ENCODE results near the gene ARHGEF10L.

Gene ARHGEF10L

DNA sequence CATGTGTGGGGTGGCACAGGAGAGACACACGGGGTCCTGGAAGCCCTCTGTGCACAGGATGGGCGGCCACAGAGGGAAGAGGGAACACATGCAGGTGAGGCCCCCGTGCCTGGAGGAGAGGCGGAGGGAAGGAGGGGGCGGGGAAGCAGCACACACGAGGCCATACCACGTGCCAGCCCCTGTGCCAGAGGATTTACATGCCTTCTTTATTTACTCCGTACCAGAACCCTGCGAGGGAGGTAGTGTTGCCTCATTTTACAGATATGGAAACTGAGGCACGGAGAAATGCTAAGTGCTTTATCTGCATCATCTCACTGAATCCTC, 56.1 kb downstream of the ARHGEF10L start:
- no peak for TF ChIP-seq ZNF274 (IDR thresholded peaks at IDR 0.05; ENCODE audit: low read depth, low read length)
- no peak overlapping the region for H3K4me3 ChIP-seq (ENCODE audit: low read length)

DNA sequence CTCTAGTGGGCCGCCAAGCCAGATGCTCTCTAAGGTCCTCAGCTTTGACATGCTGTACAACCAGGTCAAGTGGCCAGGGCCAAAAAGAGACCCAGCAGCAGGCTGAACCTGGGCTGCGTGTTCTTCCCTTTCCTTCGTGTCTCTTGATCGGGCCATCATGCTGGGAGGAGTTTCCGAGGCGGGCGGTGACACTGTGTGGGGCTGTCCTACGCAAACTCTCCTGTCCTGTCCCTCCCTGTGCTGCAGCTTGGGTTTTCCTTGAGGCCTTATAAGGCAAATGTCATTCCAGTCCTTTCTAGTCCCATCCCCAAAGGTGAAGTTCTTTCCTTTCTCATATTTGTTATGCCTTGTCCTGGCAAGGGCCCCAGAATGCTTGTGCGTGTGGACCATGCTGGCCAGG, 56.7 kb downstream of the ARHGEF10L start:
- H3K4me3 ChIP-seq (ENCODE audit: low read length): no peak overlapping the region
- TF ChIP-seq ZNF274 (IDR thresholded peaks at IDR 0.05; ENCODE audit: low read depth, low read length): no peak

DNA sequence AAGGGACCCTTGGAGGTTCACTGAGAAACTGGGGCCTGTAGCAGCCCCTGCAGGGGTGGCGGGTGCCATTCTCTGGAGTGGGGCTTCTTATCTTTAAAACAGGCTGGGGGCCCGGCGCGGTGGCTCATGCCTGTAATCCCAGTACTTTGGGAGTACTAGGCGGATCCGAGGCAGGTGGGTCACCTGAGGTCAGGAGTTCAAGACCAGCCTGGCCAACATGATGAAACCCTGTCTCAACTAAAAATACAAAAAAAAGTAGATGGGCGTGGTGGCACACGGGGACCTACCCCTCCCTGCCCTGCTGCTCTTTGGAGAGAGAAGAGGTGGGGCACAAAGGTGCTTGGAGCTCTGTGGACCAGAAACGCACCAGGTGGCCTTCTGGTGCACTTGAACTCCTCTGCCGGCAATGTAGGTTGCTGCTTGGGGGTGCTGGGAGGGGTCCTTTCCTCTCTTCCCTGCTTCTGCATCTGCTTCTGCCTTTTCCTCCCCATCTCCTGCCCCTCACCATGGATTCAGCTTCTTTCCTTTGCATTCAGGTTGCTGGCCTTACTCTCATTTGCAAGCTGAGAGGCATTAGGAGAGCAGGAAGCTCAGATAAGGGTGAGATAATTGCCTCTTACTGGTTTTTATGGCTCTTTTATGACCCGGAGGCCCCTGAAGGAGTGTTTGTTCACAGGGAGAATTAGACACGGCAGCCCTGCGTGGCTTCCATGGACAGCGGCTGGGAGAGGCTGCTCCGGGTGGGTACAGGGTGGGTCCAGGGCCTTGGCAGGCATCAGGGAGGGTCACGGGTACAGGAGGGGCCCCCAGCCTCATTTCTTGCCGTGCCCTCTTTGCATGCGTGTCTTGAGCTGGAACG, 57.4 kb downstream of the ARHGEF10L start:
- no peak for TF ChIP-seq ZNF274 (IDR thresholded peaks at IDR 0.05; ENCODE audit: low read depth, low read length)
- H3K4me3 ChIP-seq (ENCODE audit: low read length): no peak overlapping the region

DNA sequence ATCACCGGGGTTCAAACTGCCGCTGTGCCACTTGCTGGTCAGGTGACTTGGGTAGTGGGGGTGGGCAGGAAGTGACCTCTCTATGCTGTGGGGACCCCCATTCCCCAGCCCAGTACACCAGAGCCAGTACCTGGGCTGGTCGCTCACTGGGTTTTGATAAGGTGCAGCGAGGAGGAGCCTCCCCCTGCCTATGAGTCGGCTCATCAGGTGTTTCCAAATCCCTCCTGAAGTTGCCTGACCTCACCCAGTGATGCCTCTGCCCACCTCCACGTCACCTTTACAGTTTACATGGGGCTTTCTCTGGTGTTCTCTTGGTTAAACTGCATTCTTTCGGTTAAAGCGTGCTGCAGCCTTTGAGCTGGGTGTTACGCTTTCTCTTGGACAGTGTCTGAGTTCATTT, 58.2 kb downstream of the ARHGEF10L start:
- no peak overlapping the region for H3K4me3 ChIP-seq (ENCODE audit: low read length)
- no peak for TF ChIP-seq ZNF274 (IDR thresholded peaks at IDR 0.05; ENCODE audit: low read depth, low read length)

DNA sequence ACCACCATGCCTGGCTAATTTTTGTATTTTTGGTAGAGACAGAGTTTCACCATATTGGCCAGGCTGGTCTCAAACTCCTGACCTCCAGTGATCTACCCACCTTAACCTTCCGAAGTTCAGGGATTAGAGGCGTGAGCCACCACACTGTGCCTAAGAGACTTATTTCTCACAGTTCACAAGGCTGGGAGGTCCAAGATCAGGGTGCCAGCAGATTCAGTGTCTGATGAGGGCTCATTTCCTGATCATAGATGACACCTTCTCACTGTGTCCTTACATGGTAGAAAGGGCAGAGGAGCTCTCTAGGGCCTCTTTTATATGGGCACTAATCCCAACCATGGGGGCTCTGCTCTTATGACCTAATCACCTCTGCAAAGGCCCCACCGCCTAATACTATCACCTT, 58.8 kb downstream of the ARHGEF10L start:
- no peak overlapping the region for H3K4me3 ChIP-seq (ENCODE audit: low read length)
- no peak for TF ChIP-seq ZNF274 (IDR thresholded peaks at IDR 0.05; ENCODE audit: low read depth, low read length)

DNA sequence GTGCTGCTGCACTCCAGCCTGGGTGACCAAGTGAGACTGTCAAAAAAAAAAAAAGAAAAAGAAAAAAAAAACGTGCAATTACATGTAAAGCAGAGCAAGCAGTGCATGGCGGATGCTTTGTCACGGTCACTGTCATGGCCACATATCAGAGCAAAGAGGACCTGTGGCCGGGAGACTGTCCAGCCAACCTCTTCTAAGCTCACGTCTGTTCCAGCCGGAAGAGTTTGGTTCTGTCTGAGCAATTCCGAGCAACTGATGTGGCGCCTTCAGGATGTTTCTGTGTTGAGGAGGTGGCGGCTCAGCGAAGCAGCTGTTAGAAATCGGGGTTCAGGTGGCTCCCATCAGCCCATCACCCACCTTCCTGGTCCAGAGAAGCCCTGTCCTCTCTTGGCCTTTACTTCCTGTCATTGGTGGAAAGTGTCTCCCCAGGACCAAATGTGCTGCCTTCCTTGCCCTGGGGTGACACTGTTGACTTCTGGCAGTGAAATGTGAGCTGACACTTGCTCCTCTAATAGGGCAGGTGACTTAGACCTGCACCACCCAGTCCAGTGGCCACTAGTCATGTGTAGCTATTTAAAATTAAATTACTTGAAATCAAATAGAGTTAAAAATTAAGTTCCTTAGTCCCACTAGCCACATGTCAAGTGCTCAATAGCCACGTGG, 59.9 kb downstream of the ARHGEF10L start:
- no peak overlapping the region for H3K4me3 ChIP-seq (ENCODE audit: low read length)
- no peak for TF ChIP-seq ZNF274 (IDR thresholded peaks at IDR 0.05; ENCODE audit: low read depth, low read length)

DNA sequence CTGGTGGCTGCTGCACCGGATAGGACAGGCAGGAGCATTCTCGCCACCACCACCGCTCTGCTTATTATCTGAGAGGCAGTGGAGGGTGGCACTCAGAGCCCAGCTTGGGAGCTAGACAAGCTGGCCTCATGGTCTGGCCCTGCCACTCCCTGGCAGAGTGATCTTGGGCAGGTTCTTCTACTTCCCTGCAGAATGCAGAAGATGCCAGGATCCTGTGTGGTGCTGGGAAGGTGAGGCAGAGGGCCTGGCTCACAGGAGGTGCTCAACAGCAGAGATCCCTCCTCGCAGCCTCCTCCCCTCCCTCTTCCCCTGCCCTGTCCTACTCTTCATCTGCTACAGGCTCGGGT, 60.4 kb downstream of the ARHGEF10L start:
- H3K4me3 ChIP-seq (ENCODE audit: low read length): no peak overlapping the region
- TF ChIP-seq ZNF274 (IDR thresholded peaks at IDR 0.05; ENCODE audit: low read depth, low read length): no peak

DNA sequence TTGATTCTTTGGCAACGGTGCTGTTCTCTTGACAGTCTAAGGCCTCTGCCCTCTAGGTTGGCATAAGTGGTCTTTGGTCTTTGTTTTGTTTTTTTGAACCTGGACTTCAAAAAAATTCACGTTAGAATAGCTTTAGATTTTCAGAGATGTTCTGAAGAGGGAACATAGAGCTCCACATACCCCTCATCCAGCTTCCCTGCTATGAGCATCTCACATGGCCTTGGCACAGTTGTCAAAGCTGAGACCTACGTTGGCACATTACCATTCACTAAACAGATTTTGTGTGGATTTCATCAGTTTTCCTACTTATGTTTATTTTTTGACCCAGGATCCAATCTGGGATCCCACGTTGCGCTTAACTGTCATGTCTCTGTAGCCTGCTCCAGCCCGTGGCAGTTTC, 60.8 kb downstream of the ARHGEF10L start:
- TF ChIP-seq ZNF274 (IDR thresholded peaks at IDR 0.05; ENCODE audit: low read depth, low read length): no peak
- H3K4me3 ChIP-seq (ENCODE audit: low read length): no peak overlapping the region

DNA sequence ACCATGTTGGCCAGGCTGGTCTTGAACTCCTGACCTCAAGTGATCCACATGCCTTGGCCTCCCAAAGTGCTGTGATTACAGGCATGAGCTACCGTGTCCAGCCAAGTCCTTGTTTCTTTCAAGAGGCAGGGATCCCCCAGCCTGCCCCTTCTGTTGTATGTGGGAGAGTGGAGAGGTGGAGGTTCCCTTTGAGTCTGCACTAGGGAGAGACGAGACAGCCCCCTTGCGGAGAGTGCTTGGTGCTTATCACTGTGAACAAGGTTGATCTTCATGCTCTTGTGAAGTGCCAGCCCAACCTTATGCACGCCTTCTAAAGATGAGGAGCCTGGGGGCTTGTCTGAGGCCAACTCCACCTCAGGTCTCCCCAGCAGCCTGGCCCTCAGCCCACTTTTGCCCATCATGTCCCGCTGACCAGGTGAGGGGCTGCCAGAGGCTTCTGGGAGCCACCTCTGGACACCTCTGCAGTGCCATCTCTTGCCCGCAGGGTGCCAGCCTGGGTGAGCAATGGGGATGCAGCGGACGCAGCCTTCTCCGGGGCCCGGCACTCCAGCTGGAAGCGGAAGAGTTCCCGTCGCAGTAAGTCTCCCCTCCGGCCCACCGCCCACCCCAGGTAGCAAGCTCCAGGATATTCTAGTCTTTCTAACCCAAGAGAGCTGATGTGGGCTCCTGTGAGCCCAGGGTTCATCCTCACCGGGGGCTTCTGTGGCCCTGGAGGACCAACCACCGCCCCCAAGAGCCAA, 62.3 kb downstream of the ARHGEF10L start:
- no peak overlapping the region for H3K4me3 ChIP-seq (ENCODE audit: low read length)
- no peak for TF ChIP-seq ZNF274 (IDR thresholded peaks at IDR 0.05; ENCODE audit: low read depth, low read length)

DNA sequence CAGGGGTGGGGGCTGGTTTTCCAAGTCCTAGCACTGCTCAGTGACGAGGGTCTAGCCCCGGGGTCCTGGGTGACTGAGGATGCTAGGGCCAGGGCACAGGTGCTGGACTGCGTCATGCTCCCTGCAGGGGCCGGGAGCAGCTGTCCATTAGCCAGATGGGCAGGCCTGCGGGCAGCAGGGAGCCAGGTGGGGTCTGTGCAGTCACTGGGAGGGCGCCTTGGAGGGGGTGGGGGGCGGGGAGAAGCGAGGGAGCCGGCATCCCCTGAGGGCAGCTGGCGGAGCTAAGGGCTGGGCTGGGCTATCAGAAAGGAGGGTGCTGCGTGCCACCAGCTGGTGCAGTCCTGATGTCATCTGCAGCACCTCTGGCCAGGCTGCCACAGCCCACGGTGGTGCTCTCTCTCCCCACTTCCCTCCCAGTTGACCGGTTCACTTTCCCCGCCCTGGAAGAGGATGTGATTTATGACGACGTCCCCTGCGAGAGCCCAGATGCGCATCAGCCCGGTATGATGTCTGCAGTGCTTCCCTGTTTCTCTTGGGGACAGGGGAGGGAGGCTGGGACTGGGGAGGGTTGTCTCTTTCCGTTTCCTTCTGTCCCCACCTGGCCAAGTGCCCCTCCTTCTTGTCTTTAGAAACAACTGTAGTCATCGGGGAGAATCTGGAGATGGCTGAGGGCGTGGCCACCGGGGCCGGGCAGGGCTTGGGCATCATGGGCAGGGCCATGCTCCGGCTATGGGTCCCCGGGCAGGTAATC, 63.8 kb downstream of the ARHGEF10L start:
- no peak for TF ChIP-seq ZNF274 (IDR thresholded peaks at IDR 0.05; ENCODE audit: low read depth, low read length)
- H3K4me3 ChIP-seq (ENCODE audit: low read length): no peak overlapping the region

DNA sequence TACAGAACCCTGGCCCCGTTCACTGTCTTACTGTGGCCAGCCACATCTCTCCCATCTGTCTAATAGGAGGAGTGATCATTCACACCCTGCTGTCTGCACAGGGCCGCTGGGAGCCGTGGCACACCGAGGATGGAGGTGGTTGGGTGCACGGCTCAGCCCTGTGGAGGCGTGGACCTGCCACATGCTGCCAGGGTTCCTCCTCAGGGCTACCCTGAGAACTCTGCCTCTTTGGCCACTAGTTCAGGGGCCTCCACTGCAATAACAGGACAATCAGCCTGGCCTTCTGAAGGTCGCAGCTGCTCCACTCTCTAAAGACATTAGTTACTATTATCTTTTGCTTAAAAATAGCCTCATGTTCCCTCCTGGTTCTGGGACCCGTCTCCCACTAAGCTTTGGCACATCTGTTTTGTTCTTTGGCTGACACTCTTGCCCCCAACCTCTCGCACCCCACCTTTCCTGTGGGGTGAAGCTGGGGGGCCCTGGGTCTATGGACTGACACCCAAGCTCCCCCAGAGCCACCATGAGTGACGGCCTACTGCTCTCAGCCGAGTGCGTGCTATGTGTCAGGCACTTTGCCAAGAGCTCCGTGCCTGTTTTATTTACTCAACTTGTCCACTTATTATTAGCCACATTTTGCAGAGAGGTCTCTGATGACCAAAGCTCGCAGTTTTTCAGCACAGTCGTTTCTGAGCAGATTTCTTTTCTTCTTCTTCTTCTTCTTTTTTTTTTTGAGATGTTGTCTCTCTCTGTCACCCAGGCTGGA, 66.3 kb downstream of the ARHGEF10L start:
- no peak overlapping the region for H3K4me3 ChIP-seq (ENCODE audit: low read length)
- TF ChIP-seq ZNF274 (IDR thresholded peaks at IDR 0.05; ENCODE audit: low read depth, low read length): no peak

DNA sequence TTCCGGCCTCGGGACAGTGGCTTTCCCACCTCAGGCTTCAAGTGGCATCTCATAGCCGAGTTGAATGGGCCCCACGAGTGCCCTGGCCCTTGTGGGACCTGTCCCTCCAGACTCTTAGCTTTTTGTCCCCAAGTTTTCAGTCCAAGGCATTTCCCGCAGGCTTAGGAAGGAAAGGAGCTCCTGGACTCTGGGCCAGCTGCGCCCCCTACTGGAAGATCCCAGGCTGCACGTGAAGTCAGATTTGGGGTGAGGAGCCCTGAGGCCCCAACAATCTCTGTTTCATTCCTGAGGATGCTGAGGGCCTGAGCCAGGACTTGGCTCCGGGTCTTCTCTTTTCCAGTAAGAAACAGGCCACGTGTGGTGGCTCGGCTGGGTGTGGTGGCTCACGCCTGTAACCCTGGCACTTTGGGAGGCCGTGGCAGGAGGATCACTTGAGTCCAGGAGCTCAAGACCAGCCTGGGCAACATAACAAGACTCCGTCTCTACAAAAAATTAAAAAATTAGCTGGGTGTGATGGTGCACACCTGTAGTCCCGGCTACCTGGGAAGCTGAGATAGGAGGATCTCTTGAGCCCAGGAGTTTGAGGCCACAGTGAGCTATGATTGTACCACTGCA, 67.4 kb downstream of the ARHGEF10L start:
- no peak for TF ChIP-seq ZNF274 (IDR thresholded peaks at IDR 0.05; ENCODE audit: low read depth, low read length)
- no peak overlapping the region for H3K4me3 ChIP-seq (ENCODE audit: low read length)
